ENCODE data around the gene TPSG1.

TPSG1 gene

DNA sequence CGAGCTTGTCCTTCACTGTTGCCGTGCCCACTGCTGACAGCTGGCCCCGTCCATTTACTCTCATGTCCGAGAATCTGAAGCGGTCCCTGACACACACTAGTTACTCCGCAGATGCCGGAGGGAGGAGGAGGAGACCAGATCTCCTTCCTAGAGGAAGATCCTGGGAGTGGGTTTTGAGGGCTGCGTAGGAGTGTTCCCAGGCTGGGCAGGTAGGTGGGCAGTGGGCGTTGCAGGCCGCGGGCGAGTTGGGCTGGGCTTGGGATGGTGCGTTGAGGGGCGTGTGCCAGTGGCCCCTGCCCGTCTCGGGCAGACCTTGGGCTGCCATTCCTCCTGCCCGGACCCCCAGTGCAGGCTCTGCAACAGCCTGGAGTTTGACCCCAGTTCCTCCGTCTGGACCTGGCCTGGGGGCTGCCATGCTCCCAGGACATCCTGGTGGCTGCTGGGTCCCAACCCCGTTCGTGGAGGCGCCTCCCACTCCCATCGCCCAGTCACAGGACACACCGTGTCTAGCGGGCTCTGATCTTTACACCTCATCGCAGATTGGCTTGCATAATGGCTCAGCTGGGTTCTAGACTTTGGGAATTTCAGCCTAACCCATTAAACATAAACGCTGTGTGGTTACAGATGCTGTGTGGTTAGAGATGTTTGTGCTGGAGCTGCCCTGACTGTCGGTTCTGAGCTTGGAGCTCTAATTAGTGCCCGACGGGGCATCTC lies 49.3 kb downstream of the TPSG1 start:
- no peak for DNase-seq (ENCODE audit: insufficient read length, low spot score)
- no peak for FAIRE-seq
- TF ChIP-seq TAF1 (IDR thresholded peaks at IDR 0.05; ENCODE audit: low read depth, low read length): no peak
- no peak for TF ChIP-seq POU2F2 (IDR thresholded peaks at IDR 0.05; ENCODE audit: low read depth, low read length)
- no peak for TF ChIP-seq PAX5 (IDR thresholded peaks at IDR 0.05; ENCODE audit: insufficient read depth, low read length, severe bottlenecking)
- no peak for TF ChIP-seq SPI1 (IDR thresholded peaks at IDR 0.05; ENCODE audit: low read depth, low read length)

DNA sequence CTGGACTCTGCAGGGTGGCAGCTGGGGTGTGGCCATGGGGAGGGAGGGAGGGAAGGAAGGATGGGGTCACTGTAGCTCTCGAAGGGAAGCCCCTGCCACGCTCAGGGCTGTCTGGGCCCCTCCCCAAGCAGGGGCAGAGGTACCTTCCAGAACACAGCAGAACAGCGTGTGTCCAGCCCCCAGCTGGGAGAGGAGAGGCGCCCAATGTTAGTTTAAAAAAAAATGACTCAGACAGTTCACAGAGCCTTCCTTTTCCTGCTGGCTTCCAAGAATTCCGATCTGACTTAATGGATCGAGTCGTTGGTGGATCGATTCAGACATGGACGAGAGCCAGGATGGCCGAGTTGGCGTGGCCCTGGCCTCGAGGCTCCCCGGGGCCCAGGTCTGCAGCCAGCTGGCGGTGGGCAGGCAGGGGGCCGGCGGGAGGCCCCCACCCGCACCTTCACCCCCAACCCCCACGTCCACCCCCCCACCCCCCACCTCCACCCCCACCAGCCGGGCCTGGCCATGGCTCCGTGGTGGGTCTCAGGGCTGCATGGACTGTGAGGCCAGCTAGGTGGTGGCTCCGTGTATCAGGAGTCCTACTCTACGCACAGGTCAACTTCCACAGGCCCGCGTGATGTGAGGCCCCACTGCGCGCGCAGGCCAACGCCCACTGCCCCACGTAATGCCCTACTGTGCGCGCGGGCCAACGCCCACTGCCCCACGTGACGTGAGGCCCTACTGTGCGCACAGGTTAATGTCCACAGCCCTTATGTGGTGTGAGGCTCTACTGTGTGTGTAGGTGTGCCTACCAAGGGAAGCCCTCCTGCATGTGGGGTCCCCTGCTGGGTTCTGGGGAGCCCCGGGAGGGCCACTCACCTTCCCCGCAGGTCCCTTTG lies 50.4 kb downstream of the TPSG1 start:
- FAIRE-seq (no peak), DNase-seq (ENCODE audit: insufficient read length, low spot score) (no peak)
- TF ChIP-seq POLR2A (IDR thresholded peaks at IDR 0.05; ENCODE audit: low read depth, low read length): no peak
- no peak for TF ChIP-seq SPI1 (IDR thresholded peaks at IDR 0.05; ENCODE audit: low read depth, low read length)
- no peak for TF ChIP-seq PAX5 (IDR thresholded peaks at IDR 0.05; ENCODE audit: insufficient read depth, low read length, severe bottlenecking)

DNA sequence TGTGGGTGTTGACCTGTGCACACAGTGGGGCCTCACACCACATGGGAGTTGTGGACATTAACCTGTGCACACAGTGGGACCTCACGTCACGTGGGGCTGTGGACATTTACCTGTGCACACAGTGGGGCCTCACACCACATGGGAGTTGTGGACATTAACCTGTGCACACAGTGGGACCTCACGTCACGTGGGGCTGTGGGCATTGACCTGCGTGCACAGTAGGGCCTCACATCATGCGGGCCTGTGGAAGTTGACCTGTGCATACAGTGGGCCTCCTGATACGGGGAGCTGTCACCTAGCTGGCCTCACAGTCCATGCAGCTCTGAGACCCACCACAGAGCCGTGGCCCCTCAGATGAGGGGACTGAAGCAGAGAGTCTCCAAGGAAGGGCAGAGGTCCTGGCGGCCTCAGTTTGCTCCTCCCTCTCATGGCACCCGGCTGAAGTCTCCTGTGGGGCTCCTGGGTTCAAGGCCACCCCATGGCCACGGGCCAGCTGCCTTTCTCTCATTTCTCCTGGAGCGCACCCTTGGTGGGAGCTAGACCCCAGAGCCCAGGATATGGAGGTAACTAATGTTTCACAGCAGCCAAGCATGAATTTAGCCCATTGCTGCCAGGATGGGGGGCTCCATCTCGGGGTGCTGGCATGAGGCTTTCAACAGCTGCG lies 51.1 kb downstream of the TPSG1 start:
- DNase-seq (ENCODE audit: insufficient read length, low spot score) (no peak), FAIRE-seq (no peak)
- TF ChIP-seq POLR2A (IDR thresholded peaks at IDR 0.05; ENCODE audit: low read depth, low read length): no peak
- no peak for TF ChIP-seq SPI1 (IDR thresholded peaks at IDR 0.05; ENCODE audit: low read depth, low read length)
- no peak for TF ChIP-seq POLR2AphosphoS5 (IDR thresholded peaks at IDR 0.05; ENCODE audit: low read depth, low read length)
- TF ChIP-seq PAX5 (IDR thresholded peaks at IDR 0.05; ENCODE audit: insufficient read depth, low read length, severe bottlenecking): no peak
- TF ChIP-seq TAF1 (IDR thresholded peaks at IDR 0.05; ENCODE audit: low read depth, low read length): no peak
- no peak for TF ChIP-seq POU2F2 (IDR thresholded peaks at IDR 0.05; ENCODE audit: low read depth, low read length)

DNA sequence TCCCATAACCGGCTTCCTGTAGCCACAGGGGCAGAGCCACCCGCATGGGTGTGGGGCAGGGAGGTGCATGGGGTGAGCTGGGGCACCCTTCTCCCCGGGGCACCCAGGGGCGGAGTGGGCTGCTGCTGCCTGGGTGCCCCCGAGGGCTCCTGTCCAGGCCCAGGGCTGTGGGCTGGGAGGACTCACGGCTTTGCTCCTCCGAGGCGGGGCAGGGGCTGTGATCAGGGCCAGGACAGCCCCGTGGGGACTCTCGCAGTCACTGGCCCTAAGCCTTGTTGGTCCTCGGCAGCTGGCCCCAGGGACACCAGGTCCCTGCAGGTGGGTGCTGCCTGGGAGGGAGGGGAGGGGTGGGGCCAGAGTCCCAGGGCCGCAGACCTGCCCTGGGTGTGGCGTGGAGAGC lies 52.4 kb downstream of the TPSG1 start:
- no peak for TF ChIP-seq PAX5 (IDR thresholded peaks at IDR 0.05; ENCODE audit: insufficient read depth, low read length, severe bottlenecking)
- no peak for TF ChIP-seq POU2F2 (IDR thresholded peaks at IDR 0.05; ENCODE audit: low read depth, low read length)
- TF ChIP-seq POLR2AphosphoS5 (IDR thresholded peaks at IDR 0.05; ENCODE audit: low read depth, low read length): no peak
- no peak for TF ChIP-seq POLR2A (IDR thresholded peaks at IDR 0.05; ENCODE audit: low read depth, low read length)
- no peak for TF ChIP-seq SPI1 (IDR thresholded peaks at IDR 0.05; ENCODE audit: low read depth, low read length)
- TF ChIP-seq TAF1 (IDR thresholded peaks at IDR 0.05; ENCODE audit: low read depth, low read length): no peak
- no peak for DNase-seq (ENCODE audit: insufficient read length, low spot score)
- no peak for FAIRE-seq

DNA sequence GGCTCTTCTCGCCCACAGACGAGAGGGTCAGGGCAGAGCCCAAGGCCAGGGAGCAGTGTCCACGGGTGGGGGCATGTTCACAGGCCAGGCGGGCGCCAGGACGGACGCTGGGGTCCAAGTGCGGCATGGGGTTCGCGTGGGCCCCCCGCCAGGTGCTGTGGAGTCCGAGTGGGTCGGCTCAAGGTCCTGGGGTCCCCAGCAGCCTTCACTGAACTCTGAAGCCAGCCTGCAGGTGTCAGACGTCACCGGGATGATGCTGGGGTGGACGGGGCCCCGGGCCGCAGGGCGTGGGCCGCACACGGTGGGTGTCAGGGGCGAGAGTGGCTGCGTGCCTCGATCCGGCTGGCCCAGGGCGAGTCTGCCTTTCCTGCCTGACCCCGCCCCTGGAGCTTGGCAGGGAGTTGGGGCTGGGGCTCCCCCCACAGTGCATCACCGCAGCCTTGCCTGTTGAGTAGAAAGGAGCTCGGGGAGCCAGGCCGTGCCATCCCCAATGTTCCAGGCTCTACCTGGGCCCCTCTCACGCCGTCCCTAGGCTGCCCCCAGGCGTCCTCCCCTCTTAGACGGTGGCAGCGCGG lies 53.1 kb downstream of the TPSG1 start:
- DNase-seq (ENCODE audit: insufficient read length, low spot score): no peak
- FAIRE-seq: no peak
- no peak for TF ChIP-seq POU2F2 (IDR thresholded peaks at IDR 0.05; ENCODE audit: low read depth, low read length)
- no peak for TF ChIP-seq PAX5 (IDR thresholded peaks at IDR 0.05; ENCODE audit: insufficient read depth, low read length, severe bottlenecking)

All from GM12891 (cell line).